ENCODE measurements around the gene NEIL1.
"Not testable (repeated sequence)": the region's sequence is repeated elsewhere in the genome, so short reads cannot be mapped to it uniquely, and the experiment has no call there.

Gene NEIL1

DNA sequence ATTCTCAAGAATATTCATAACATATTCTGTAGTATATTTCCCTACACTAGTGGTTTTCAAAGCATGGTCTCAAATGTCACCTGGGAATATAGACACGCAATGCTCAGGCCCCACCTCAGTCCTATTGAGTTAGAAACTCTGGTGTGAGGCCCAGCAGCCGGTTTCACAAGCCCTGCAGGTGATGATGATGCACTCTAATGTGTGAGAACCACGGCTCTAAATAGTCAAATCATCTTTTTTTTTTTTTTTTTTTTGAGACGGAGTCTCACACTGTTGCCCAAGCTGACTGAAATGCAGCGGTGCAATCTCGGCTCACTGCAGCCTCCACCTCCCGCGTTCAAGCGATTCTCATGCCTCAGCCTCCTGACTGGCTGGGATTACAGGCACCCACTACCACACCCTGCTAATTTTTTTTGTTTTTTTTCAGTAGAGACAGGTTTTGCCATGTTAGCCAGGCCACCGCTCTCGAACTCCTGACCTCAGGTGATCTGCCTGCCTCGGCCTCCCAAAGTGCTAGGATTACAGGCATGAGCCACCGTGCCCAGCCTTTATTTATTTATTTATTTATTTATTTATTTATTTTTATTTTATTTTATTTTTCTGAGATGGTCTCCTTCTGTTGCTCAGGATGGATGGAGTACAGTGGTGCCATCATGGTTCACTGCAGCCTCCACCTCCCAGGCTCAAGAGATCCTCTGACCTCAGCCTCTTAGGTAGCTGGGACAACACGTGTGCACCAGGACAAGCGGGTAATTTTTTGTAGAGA is 13.0 kb upstream of the NEIL1 start:
- not testable (repeated sequence) for ATAC-seq

DNA sequence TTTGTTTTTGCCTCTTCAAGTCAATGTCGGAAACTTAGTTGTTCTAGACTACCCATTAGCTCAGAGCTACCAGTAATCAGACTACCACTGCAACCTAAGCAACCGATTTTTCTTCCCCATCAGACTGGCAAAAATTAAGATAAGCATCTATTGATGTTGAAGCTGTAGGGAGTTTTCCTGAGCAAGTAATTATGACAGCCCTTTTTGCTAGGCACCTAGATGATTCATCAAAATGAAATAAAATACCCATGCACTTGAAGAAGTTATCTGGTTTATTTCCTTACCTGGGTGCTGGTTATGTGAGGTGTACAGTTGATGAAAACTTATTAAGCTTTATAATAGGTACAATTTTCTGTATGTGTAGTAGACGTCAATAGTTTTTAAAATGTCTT is 11.5 kb upstream of the NEIL1 start:
- ATAC-seq, result no peak

DNA sequence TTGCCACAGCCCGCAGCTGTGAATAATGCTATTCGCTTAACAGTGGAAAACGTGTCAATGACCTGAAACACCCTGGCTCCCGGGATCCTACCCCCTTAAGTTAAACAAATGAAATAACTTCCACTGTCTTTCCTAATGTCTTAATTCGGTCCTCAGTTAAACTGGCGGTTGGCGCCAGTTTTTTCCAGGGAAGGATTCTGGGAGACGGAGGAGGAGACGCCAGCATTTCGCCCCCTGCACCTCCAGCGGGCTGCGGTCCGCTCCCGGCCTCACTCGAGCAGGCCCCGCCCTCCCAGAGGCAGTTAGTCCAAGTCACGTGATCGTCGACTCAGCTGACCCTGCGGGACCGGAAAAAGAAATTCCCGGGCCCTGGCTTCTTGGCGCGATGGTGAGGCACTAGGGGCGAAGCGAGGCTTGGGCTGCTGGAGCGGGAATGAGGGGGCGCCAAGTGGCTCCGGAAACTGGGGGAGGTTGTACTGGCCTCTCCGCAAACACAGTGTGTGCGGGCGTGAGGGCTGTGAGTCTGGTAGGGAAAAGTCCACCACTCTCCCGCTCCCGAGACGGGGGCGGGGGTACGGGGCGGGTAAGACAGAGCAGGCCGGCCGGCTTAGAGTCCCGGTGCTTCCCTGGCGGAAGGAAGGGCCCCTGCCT is 11.0 kb upstream of the NEIL1 start, which contains the start of gene COMMD4:
Gene COMMD4, plus strand, starts transcription at position 359 of the 651 bp plus-strand sequence. Its CDS starts 27 bp downstream, at position 386.
- peak; percentile 77 to 81 for ATAC-seq

DNA sequence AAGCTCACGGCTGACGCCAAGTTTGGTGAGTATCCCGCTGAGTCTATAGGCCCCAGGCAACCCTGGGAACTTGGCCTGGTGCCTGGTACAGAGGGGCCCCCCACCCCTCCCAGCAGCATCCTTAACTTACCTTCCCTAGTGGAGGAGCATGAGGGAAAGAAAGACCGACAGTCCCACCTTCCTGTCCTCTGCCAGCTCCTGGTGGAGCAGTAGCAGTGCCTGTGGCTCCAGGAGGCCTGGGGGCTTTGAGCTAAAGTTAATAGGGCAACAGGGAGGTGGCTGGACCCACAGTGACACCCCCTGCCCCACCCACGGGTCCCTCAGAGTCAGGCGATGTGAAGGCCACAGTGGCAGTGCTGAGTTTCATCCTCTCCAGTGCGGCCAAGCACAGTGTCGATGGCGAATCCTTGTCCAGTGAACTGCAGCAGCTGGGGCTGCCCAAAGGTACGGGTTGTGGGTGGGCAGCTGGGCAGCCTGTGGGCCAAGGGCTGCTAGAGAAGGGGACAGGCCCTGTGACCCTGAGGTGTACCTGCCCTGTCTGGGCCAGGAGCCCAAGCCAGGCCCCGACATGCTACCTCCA is 8.1 kb upstream of the NEIL1 start:
- no peak for ATAC-seq

DNA sequence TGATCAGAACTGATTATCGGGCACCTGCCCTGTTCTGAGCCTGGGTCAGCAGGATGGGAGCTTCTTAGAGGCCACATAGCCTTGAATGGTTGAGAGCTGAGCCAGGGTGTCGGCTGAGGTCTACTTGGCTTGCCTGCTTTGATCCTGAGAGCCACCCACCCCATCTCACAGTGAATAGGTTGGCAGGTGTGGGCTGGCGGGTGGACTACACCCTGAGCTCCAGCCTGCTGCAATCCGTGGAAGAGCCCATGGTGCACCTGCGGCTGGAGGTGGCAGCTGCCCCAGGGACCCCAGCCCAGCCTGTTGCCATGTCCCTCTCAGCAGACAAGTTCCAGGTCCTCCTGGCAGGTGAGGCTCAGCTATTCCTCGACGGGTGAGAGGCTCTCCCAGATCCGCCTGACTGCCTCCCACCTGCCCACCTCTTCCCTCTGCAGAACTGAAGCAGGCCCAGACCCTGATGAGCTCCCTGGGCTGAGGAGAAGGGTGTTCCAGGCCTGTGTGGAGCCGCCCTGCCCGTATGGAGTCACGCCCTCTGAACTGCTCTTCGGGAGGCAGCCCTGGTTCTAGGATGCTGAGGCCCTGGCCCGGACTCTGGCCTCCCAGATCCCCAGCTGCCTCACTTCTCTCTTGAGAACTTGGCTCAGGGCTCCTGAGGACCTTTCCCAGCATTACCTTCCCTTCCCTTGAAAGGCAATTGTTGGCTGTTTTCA is 7.2 kb upstream of the NEIL1 start:
- no peak for ATAC-seq

DNA sequence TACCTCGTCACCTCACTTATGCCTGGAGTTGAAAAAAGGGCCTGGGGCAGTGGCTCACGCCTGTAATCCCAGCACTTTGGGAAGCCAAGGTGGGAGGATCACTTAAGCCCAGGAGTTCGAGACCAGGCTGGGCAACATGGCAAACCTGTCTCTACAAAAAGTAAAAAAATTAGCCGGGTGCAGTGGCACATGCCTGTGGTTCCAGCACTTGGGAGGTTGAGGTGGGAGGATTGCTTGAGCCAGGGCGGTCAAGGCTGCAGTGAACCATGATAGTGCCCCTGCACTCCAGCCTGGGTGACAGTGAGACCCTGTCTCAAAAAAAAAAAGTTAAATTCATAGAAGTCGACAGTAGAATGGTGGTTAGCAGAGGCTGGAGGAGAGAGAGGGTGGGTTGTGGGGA is 4.6 kb upstream of the NEIL1 start:
- no peak for ATAC-seq

DNA sequence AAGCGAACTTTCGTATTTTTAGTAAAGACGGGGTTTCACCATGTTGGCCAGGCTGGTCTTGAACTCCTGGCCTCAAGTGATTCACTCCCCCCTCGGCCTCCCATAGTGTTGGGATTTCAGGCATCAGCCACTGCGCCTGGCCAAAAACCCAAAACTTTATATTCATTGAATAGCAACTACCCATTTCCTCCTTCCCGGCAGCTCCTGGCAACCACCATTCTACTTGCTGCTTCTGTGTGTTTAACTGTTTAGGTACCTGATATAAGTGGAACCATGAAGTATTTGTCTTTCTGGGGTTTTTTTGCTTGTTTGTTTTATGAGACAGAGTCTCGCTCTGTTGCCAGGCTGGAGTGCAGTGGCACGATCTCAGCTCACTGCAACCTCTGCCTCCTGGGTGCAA is 2.9 kb upstream of the NEIL1 start:
- ATAC-seq, result not testable (repeated sequence)

DNA sequence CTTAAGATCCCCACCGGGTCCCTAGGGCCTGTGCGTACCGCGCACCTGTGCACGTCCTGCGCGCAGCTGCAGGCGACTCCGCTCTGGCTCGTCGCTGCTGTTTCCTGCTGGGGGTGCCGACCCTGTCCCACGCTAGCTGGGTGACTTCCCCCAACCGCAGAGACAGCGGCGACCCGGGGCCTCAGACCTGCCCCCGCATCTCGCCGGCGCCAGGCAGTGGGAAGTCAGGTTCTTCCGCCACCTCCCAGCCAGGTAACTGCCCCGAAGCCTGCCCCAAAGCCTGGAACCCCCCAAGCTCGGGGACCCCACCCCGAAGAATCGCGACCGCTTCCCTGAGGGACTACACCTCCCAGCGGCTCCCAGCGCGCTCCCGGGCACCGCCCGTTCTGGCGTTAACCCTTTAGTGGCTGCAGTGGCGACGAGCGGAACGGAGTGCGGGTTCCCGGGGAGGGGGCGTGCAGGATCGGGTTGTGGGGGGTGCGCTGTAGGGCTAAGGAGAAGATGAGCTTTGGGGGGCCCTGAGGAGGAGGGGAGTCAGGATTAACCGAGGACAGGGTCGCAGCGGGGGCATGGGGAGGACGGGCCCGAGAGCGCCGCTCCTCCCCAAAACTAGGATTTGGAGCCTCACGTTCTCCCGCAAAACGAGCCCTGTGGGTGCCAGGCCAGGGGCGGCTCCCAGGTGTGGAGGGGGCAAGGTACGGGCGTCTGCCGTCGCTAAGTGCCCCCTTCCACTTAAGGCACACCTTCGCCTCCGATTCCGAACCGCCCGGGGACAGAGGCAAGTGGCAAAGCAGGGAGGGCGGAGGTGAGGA is 589 bp downstream of the NEIL1 start:
- ATAC-seq, result peak; percentile 71 to 73

DNA sequence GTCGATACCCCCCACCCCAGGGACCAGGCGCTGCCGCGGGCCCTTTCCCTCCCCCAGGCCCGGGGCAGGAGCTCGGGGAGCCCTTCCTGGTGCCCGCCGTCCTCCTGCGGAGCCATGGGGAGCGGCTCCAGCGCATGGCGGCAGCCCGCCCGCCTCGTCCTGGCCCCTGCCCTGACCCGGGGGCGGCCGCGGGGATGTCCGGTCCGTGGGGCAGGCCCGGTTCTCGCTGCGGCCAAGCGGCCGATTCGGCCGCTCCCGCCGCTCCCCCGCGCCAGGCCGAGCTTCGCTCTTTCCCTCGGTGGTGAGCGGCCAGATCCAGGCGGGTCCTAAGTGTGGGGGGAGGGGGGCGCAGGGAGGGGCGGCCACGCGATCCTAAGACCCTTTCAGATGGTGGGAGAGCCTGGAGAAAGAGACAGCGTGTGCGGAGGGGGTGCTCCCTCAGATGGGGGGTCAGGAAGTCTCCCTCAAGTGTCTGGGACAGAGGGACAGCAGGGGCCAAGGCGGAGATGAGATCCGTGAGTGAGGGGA is 1.3 kb downstream of the NEIL1 start:
- ATAC-seq, result no peak

DNA sequence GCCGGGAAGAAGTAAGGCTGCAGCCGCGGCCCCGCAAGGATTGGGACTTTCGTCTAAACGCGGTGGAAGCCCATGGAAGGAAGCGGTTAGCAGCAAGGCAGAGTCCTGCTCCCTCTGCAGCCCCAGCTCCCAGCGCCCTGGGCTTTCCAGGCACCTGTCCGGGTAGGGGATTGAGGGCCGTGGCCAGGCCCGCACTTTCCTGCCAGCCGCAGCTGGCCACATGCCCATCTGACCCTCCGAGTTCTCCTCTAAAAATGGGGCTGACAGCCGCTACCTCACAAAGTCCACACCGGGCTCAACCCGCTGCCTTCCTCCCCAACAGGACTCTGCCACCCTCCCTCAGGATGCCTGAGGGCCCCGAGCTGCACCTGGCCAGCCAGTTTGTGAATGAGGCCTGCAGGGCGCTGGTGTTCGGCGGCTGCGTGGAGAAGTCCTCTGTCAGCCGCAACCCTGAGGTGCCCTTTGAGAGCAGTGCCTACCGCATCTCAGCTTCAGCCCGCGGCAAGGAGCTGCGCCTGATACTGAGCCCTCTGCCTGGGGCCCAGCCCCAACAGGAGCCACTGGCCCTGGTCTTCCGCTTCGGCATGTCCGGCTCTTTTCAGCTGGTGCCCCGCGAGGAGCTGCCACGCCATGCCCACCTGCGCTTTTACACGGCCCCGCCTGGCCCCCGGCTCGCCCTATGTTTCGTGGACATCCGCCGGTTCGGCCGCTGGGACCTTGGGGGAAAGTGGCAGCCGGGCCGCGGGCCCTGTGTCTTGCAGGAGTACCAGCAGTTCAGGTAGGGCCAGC is 1.9 kb downstream of the NEIL1 start:
- ATAC-seq, result no peak

DNA sequence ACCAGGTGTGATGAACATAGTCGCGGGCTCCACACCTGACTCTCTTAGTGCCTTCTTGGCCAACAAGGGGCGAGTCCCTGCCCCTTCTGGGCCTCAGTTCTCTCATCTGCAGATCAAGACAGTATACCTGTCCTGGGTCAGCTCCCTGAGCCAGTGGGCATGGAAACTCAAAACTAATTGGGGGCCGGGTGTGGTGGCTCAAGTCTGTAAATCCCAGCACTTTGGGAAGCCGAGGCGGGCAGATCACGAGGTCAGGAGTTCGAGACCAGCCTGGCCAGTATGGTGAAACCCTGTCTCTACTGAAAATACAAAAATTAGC is 2.5 kb downstream of the NEIL1 start:
- ATAC-seq, result not testable (repeated sequence)

DNA sequence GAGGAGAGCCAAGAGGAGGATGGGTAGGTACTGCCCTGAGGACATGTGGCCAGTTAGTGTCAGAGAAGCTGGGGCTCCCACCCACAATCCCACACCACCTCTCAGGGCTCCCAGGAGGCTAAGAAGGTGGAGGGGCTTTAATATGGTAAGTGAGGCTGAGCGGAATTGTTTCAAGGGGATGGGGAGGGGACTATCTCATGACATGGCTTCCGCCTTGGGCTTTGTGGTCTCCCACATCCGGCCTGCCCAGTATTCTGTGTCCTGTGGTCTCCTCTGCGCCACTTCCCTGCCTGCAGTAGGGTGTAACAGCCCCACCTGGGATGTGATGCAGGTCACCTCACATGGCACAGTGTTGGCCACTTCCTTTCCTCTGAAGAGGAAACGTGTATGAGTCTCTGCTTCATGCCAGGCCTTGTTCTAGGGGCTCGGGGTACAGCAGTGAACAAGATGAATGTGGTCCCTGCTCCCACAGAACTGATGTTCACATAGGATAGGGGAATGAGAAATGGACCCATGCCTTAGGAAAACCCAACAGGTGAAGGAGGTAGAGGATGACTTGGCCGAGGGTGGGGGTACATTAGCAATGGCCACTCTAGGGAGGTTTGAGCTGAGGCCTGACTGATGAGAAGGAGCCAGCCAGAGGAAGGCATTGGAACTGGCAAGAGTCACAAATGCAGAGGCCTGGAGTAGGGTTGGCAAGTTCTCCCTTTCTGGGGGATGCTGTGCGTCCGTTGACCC is 3.2 kb downstream of the NEIL1 start:
- ATAC-seq, result peak; percentile 70

DNA sequence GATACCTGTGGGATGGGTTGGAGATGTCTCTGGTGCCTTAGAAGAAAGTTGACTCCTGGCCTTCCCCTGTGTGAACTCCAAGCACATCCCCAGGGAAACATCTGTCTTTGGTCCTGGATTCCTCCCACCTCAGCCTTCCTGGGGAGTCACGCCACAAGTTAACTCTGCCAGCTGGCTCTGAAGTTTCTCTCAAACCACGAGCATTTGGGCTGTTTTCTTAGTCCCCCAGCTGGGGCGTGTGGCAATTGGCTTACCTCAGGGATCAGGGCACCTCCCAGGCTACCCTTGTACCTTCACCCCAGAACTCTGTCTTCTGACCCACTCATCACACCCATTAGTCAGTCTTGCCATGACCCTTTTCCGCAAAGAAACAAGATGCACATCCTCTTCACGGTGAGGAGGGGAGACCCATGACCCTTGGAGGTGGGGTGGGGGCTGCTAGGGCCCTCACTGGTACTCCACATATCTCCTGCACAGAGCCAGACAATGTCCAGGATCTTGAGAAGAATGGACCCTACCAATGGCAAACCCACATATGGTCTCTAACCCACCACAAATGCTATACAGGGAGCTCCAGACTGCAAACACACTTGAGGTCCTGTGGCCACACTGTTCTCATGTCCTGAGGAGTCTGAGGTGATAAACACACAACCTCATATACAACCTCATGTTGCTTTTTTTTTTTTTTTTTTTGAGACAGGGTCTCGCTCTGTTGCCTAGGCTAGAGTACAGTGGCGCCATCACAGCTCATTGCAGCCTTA is 3.9 kb downstream of the NEIL1 start:
- no peak for ATAC-seq

DNA sequence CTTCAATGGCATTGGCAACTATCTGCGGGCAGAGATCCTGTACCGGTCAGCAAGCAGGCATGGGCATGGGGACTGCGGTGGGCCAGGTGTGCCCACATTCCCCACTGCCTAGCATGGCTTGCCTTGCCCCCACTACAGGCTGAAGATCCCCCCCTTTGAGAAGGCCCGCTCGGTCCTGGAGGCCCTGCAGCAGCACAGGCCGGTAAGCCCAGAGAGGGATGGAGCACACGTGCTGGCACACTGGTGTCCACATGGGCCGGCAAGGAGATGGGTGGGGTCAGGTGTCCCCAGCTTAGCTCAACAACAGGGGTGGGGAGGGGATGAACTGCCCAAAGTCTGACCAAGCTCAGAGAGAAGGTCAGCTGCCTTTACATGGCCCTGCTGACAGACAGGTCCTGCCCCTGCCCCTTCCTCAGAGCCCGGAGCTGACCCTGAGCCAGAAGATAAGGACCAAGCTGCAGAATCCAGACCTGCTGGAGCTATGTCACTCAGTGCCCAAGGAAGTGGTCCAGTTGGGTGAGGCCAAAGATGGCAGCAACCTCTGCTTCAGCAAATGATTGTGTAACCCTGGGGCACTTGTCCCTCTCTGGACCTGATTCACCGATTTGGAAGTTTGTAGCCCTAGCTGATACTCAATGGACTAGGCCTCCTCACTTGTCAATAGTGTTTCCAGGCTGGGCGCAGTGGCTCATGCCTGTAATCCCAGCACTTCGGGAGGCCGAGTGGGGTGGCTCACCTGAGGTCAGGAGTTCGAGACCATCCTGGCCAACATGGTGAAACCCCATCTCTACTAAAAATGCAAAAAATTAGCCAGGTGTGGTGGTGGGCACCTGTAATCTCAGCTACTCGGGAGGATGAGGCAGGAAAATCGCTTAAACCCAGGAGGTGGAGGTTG is 5.6 kb downstream of the NEIL1 start:
- no peak for ATAC-seq

DNA sequence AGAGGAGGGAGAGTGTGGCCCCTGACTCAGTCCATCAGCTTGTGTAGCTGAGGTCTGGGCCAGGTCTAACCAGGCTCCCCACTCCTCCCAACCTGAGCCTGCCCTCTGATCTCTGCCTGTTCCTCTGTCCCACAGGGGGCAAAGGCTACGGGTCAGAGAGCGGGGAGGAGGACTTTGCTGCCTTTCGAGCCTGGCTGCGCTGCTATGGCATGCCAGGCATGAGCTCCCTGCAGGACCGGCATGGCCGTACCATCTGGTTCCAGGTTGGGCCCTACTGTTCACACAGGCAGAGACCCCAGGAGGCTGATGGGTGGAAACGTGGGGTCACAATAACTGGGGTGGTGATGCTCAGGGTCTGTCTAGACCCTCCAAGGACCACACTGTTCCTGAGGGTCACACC is 6.8 kb downstream of the NEIL1 start:
- ATAC-seq, result no peak

DNA sequence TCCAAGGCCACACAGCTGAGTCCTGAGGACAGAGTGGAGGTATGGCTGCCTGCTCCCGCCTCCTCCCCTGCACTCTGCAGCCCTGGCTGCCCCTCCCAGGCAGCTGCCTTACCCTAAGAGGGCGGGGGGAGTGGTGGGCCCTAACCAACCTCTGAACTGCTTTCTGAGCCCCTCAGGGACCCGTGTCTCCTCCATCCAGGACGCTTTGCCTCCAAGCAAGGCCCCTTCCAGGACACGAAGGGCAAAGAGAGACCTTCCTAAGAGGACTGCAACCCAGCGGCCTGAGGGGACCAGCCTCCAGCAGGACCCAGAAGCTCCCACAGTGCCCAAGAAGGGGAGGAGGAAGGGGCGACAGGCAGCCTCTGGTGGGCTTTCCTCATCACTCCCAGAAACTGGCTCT is 7.6 kb downstream of the NEIL1 start:
- no peak for ATAC-seq

DNA sequence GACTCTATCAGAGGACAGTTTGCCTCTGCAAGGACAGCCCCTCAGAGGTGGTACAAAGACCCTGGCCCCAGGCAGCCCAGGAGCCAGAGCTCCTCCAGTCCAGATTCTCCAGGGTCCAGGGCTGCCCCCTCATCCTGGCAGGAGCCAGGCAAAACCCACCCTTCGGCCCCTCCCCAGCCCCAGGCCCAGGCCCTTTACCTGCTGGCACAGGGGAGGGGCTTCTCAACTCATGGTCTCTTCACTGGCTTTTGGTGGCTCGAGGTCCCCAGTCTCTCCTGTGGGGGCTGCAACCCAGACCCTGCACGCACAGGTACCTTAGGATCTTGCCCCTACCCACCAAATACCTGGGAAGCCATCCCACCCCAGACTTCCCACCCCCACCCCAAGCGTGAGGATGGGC is 8.5 kb downstream of the NEIL1 start:
- no peak for ATAC-seq

DNA sequence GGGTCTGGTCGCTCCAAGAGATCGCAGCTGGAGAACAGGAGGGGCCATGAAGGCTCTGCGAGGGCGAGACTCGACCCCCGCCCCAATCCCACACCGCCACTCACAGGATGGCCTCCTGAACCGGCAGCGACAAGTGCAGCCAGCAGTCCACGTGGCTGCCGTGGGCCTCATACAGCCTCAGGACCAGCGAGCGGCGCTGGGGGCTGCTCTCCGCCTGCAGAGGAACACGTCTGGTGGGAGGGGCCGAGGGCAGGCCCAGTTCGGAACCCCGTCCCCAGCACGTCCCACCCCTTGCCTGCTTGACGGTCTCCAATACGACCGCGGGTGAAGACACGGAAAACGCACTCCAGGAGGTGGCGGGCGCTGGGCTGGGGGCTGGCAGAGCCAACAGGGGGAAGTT is 9.2 kb downstream of the NEIL1 start:
- no peak for ATAC-seq

DNA sequence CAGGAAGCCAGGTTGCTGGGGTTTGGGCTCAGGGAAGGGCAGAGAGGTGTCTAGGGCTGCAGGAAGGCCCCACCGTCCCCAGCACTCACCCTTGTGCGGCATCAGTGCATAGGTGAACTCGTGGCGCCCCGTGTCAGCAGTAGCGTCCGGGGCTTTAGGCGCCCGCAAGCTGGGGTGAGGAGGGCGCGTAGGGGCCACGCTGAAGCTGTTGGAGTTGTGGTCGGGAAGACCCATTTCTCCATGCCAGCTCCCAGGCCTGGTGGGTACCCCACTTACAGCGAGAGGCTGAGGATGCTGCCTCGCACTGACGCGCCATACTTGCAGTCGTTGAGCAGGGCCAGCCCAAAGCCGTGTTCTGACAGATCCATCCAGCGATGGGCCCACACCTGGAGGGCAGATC is 9.7 kb downstream of the NEIL1 start:
- no peak for ATAC-seq

All from activated CD4-positive, CD25-positive, alpha-beta regulatory T cell treated with anti-CD3 and anti-CD28 coated beads, Interleukin-2, amount 50 U/mL, for 24 hours (primary cell).